SK-N-SH (cell line): ENCODE data around the gene XRRA1. TPM values are rescaled to one million over a fixed set of nuclear protein-coding genes. Genes with fewer than 3 reads are reported as not detected.

Experiments
- CTCF ChIA-PET: fragments of 300-600, 350-600 bp; formaldehyde crosslinking; extraction: SDS; loops from one replicate; lab custom pipeline; 2021; lab: Yijun Ruan, JAX
- POLR2A ChIA-PET: fragments of 350-600 bp; sonication (Branson Sonifier 250); formaldehyde crosslinking; extraction: SDS; loops from one replicate; lab custom pipeline; 2020; ENCODE audit warnings: antibody characterized with exemption, inconsistent platforms; lab: Yijun Ruan, JAX
- DNase-seq: peaks from one replicate; pipeline ENCODE4 v3.0.0; 2012
- H2AFZ ChIP-seq: fragments of 200-600 bp; sonication (generic); 2 replicates; pipeline ENCODE4 v1.8.1; 2016; ENCODE audit warnings: antibody characterized with exemption, mild to moderate bottlenecking, low read depth
- H3F3A ChIP-seq: fragments of 200-600 bp; sonication (generic); replicated peaks from 2 replicates; pipeline ENCODE3; 2016; ENCODE audit warnings: antibody characterized with exemption, mild to moderate bottlenecking; ENCODE audit not compliant: insufficient read depth
- H3K27ac ChIP-seq, 2 experiments: fragments of 200-500 bp in 1 of 2; fragments of 200-600 bp in 1 of 2; sonication (Bioruptor generic) in 1 of 2; sonication (generic), shearing (Covaris generic) in 1 of 2; 2 replicates each; pipeline versions ENCODE4 v1.5.1 to v1.6.1; 2014 to 2016; ENCODE audit warnings: low read depth in 2 of 2, inconsistent platforms in 1 of 2, low read length in 1 of 2, mild to moderate bottlenecking in 1 of 2, mixed read lengths in 1 of 2
- H3K27me3 ChIP-seq: fragments of 200-600 bp; sonication (generic), shearing (Covaris generic); 2 replicates; pipeline ENCODE4 v1.6.1; 2016; ENCODE audit warnings: mixed run types; ENCODE audit not compliant: insufficient read depth
- H3K36me3 ChIP-seq, 2 experiments: fragments of 200-500 bp in 1 of 2; fragments of 200-600 bp in 1 of 2; sonication (Bioruptor generic) in 1 of 2; sonication (generic) in 1 of 2; replicated peaks in 1 of 2; 2 replicates each; pipeline versions ENCODE3 to v1.5.1; 2014 to 2016; ENCODE audit warnings: low read length in 1 of 2, mild to moderate bottlenecking in 1 of 2; ENCODE audit not compliant: insufficient read depth in 2 of 2, control insufficient read depth in 1 of 2
- H3K4me1 ChIP-seq, 2 experiments: fragments of 200-500 bp in 1 of 2; fragments of 200-600 bp in 1 of 2; sonication (Bioruptor generic) in 1 of 2; sonication (generic), shearing (Covaris generic) in 1 of 2; 2 replicates each; pipeline versions ENCODE4 v1.5.1 to v1.6.1; 2014 to 2016; ENCODE audit warnings: low read depth in 1 of 2, low read length in 1 of 2, mixed run types in 1 of 2; ENCODE audit not compliant: insufficient read depth in 2 of 2, control insufficient read depth in 1 of 2
- H3K4me2 ChIP-seq: fragments of 200-600 bp; sonication (generic), shearing (Covaris generic); 2 replicates; pipeline ENCODE4 v1.6.1; 2017; ENCODE audit warnings: mixed run types
- H3K4me3 ChIP-seq, 2 experiments: fragments of 200-500 bp in 1 of 2; fragments of 200-600 bp in 1 of 2; sonication (Bioruptor generic) in 1 of 2; sonication (generic), shearing (Covaris generic) in 1 of 2; 2 replicates each; pipeline versions ENCODE4 v1.5.1 to v1.8.1; 2014 to 2016; ENCODE audit warnings: low read depth in 2 of 2, inconsistent platforms in 1 of 2, low read length in 1 of 2, mild to moderate bottlenecking in 1 of 2, mixed read lengths in 1 of 2, moderate library complexity in 1 of 2
- H3K79me2 ChIP-seq: fragments of 200-600 bp; sonication (generic); 2 replicates; pipeline ENCODE4 v1.8.1; 2017; ENCODE audit warnings: mild to moderate bottlenecking; ENCODE audit not compliant: insufficient read depth
- H3K9ac ChIP-seq: fragments of 200-600 bp; sonication (generic); 2 replicates; pipeline ENCODE4 v1.6.1; 2017; ENCODE audit warnings: mixed run types
- H3K9me2 ChIP-seq: fragments of 200-600 bp; sonication (generic); 2 replicates; pipeline ENCODE4 v1.6.1; 2017; ENCODE audit warnings: mixed run types
- H3K9me3 ChIP-seq: fragments of 200-600 bp; sonication (generic); 2 replicates; pipeline ENCODE4 v1.6.1; 2017; ENCODE audit warnings: mixed run types, mild to moderate bottlenecking, moderate library complexity
- H4K20me1 ChIP-seq: fragments of 200-600 bp; sonication (generic); 2 replicates; pipeline ENCODE4 v1.6.1; 2017; ENCODE audit warnings: mild to moderate bottlenecking, mixed run types; ENCODE audit not compliant: insufficient read depth
- EP300 ChIP-seq, 2 experiments: IDR thresholded peaks; 2 replicates each; pipeline versions ENCODE4 v1.4.0 to v1.6.1; 2012; ENCODE audit warnings: borderline replicate concordance in 1 of 2, low read depth in 1 of 2, low read length in 1 of 2
- FOSL2 ChIP-seq: IDR thresholded peaks from 2 replicates; pipeline ENCODE4 v1.4.0; 2012; ENCODE audit warnings: low read depth, mild to moderate bottlenecking, moderate library complexity, borderline replicate concordance
- MEF2A ChIP-seq: IDR thresholded peaks from 2 replicates; pipeline ENCODE4 v1.4.0; 2012; ENCODE audit warnings: low read depth, borderline replicate concordance
- POLR2AphosphoS5 ChIP-seq: IDR thresholded peaks from 2 replicates; pipeline ENCODE4 v1.6.1; 2012; ENCODE audit warnings: low read depth, low read length
- RAD21 ChIP-seq: IDR thresholded peaks from 2 replicates; pipeline ENCODE4 v1.6.1; 2012; ENCODE audit warnings: mild to moderate bottlenecking, low read length
- RCOR1 ChIP-seq: fragments of 150-350 bp; IDR thresholded peaks from 2 replicates; pipeline ENCODE4 v1.6.1; 2017; ENCODE audit warnings: antibody characterized with exemption, low read length
- RXRA ChIP-seq: IDR thresholded peaks from 2 replicates; pipeline ENCODE4 v1.4.0; 2012; ENCODE audit warnings: low read depth, mild to moderate bottlenecking, borderline replicate concordance
- TCF12 ChIP-seq: IDR thresholded peaks from 2 replicates; pipeline ENCODE4 v1.4.0; 2012
- TEAD4 ChIP-seq: IDR thresholded peaks from 2 replicates; pipeline ENCODE4 v1.4.0; 2012; ENCODE audit warnings: mild to moderate bottlenecking, borderline replicate concordance; ENCODE audit not compliant: insufficient read depth
- WGBS: methylation state at CpG from one replicate; pipeline ENCODE4 v1.1.6; 2017; ENCODE audit warnings: low lambda C conversion rate; 5-methylcytosine and 5-hydroxymethylcytosine counted together
- polyA plus RNA-seq, 3 experiments: library from polyadenylated mRNA; depleted of rRNA; stranded (reverse); fragments of >200 nt; gene quantifications; 2 replicates each; pipeline ENCODE4 v1.2.3, GENCODE V29; 2012
- TF ChIP-seq, protein P1 (sequence below): fragments of 150-350 bp; IDR thresholded peaks from 2 replicates; pipeline ENCODE4 v1.6.1; 2017; ENCODE audit warnings: antibody characterized with exemption, low read length, low read depth, borderline replicate concordance
- TF ChIP-seq, protein P2 (sequence below): IDR thresholded peaks from 2 replicates; pipeline ENCODE4; 2012
- TF ChIP-seq, protein P3 (sequence below): IDR thresholded peaks from 2 replicates; pipeline ENCODE4 v1.6.1; 2012; ENCODE audit warnings: mild to moderate bottlenecking, low read depth, low read length, moderate library complexity
- TF ChIP-seq, protein P4 (sequence below): IDR thresholded peaks from 2 replicates; pipeline ENCODE4 v1.4.0; 2012; ENCODE audit warnings: low read depth
- TF ChIP-seq, protein P5 (sequence below): IDR thresholded peaks from 2 replicates; pipeline ENCODE4 v1.4.0; 2012; ENCODE audit warnings: low read depth, borderline replicate concordance

The XRRA1 gene
- polyA plus RNA-seq, 1 of the 3 experiments (the other 2 are of a cell fraction): 12.9 TPM

DNA sequence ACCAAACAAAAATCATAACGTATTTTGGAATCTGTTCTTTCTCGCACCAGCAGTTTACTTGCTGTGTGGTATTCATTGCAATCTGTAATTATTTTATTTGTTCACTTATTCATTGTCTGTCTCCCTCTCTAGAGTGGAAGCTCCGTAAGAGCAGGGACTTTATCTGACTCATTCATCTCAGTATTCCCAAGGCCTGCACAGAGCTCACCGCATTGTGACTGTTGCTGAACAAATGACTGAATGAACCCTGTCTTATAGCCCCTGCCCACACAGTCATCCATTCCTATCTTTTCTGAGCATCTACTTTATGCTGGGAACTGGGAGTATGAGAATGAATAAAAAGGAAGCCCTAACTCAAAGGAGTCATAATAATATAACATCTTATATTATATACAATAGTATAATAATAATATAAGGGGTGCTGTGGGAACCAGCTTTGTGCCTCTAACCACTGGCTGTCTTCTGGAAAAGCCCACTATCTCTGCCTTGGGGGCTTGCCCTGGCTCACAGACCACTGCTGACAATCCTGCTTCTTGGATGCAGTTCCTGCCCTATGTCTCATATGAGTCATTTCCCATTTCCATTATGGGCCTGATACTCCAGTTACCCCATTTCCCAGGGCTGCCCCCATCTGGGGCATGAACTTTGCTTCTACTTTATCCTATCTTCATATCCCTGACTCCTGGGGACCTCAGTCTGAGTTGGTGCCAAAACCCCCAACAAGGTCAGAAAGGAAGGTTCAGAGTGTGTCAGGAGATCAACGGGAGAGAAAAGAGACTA lies 11.0 kb downstream of the XRRA1 start:
- POLR2A ChIA-PET: interaction anchor here (1.1 kb wide), 1 partner anchor 11 kb away, joined by 4 read pairs; the partner anchor contains the start of genes SPCS2 and XRRA1
- Histone ChIP-seq H3K4me2 (no peak overlapping the region), H3K9me3 (no peaks in the 10 kb centered on the region), H3K27ac (peak overlapping the region in 1 of 2 experiments; percentile 80; a peak in 2 of 4 replicates), H3K27me3 (no peaks in the 10 kb centered on the region), H3K79me2 (peaks cover 28% of the 10 kb centered on the region; the same call in 1 of the 2 replicates), H3K4me3 (no peak overlapping the region), H4K20me1 (no peaks in the 10 kb centered on the region), H3K9me2 (no peaks in the 10 kb centered on the region), H3K36me3 (peaks cover 59 to 73% of the 10 kb centered on the region in 2 experiments), H2AFZ (no peak overlapping the region), H3K9ac (no peak overlapping the region), H3F3A (peaks cover 26% of the 10 kb centered on the region), H3K4me1 (peaks cover 18 to 21% of the 10 kb centered on the region in 2 experiments)
- TF ChIP-seq, protein P1, sequence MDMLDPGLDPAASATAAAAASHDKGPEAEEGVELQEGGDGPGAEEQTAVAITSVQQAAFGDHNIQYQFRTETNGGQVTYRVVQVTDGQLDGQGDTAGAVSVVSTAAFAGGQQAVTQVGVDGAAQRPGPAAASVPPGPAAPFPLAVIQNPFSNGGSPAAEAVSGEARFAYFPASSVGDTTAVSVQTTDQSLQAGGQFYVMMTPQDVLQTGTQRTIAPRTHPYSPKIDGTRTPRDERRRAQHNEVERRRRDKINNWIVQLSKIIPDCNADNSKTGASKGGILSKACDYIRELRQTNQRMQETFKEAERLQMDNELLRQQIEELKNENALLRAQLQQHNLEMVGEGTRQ: no peak
- TF ChIP-seq MEF2A: no peak
- no peak; the same call in 1 of the 2 replicates for TF ChIP-seq RXRA
- TF ChIP-seq, protein P2, sequence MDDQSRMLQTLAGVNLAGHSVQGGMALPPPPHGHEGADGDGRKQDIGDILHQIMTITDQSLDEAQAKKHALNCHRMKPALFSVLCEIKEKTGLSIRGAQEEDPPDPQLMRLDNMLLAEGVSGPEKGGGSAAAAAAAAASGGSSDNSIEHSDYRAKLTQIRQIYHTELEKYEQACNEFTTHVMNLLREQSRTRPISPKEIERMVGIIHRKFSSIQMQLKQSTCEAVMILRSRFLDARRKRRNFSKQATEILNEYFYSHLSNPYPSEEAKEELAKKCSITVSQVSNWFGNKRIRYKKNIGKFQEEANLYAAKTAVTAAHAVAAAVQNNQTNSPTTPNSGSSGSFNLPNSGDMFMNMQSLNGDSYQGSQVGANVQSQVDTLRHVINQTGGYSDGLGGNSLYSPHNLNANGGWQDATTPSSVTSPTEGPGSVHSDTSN: no peak
- TF ChIP-seq FOSL2: peak; percentile 30; the same call in 1 of the 2 replicates
- no peak for TF ChIP-seq RAD21
- CTCF ChIA-PET: interaction anchor here (0.6 to 6.2 kb wide), 5 partner anchors 19 to 447 kb away, joined by 3 to 24 read pairs (median 4); partner anchors contain the start of gene TPBGL
- no peak for DNase-seq
- 74% methylated on average over 5 of the region's 5 CpGs for WGBS

DNA sequence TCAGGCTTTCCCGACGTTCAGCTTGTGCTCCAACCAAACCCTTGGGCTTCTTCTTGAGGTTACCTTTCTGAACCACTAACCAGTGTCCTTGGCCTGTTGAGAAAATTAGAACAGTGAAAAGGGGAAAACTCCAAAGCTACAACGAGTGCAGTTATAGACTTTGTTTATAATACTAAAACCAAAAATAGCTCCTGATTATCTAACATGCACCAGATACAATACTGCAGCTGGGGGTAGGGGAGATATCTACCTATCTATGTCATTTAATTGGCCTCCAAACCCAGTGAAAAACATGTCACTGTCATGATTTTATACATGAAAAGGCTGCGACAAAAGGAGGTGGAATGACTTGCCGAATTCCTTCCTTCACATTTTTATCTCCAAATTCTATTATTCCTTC lies 11.9 kb downstream of the XRRA1 start:
- CTCF ChIA-PET: interaction anchor here (1.1 to 6.2 kb wide), 8 partner anchors 11 to 312 kb away, joined by 3 to 24 read pairs (median 7); partner anchors contain the start of gene TPBGL
- TF ChIP-seq RCOR1 (no peak), TCF12 (no peak), MEF2A (no peak), POLR2AphosphoS5 (no peak), EP300 (IDR thresholded peaks at IDR 0.05; ENCODE audit: borderline replicate concordance in 1 of 2, low read depth in 1 of 2, low read length in 1 of 2) (no peak), RXRA (no peak), TEAD4 (no peak)
- TF ChIP-seq, protein P3, sequence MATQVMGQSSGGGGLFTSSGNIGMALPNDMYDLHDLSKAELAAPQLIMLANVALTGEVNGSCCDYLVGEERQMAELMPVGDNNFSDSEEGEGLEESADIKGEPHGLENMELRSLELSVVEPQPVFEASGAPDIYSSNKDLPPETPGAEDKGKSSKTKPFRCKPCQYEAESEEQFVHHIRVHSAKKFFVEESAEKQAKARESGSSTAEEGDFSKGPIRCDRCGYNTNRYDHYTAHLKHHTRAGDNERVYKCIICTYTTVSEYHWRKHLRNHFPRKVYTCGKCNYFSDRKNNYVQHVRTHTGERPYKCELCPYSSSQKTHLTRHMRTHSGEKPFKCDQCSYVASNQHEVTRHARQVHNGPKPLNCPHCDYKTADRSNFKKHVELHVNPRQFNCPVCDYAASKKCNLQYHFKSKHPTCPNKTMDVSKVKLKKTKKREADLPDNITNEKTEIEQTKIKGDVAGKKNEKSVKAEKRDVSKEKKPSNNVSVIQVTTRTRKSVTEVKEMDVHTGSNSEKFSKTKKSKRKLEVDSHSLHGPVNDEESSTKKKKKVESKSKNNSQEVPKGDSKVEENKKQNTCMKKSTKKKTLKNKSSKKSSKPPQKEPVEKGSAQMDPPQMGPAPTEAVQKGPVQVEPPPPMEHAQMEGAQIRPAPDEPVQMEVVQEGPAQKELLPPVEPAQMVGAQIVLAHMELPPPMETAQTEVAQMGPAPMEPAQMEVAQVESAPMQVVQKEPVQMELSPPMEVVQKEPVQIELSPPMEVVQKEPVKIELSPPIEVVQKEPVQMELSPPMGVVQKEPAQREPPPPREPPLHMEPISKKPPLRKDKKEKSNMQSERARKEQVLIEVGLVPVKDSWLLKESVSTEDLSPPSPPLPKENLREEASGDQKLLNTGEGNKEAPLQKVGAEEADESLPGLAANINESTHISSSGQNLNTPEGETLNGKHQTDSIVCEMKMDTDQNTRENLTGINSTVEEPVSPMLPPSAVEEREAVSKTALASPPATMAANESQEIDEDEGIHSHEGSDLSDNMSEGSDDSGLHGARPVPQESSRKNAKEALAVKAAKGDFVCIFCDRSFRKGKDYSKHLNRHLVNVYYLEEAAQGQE: no peak
- TF ChIP-seq, protein P4, sequence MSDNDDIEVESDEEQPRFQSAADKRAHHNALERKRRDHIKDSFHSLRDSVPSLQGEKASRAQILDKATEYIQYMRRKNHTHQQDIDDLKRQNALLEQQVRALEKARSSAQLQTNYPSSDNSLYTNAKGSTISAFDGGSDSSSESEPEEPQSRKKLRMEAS: no peak
- TF ChIP-seq, protein P5, sequence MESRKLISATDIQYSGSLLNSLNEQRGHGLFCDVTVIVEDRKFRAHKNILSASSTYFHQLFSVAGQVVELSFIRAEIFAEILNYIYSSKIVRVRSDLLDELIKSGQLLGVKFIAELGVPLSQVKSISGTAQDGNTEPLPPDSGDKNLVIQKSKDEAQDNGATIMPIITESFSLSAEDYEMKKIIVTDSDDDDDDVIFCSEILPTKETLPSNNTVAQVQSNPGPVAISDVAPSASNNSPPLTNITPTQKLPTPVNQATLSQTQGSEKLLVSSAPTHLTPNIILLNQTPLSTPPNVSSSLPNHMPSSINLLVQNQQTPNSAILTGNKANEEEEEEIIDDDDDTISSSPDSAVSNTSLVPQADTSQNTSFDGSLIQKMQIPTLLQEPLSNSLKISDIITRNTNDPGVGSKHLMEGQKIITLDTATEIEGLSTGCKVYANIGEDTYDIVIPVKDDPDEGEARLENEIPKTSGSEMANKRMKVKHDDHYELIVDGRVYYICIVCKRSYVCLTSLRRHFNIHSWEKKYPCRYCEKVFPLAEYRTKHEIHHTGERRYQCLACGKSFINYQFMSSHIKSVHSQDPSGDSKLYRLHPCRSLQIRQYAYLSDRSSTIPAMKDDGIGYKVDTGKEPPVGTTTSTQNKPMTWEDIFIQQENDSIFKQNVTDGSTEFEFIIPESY: no peak

More for the DNA sequence above, 11.9 kb downstream of the XRRA1 start:
- Histone ChIP-seq H3K4me2 (no peak overlapping the region), H3K27ac (peak overlapping the region in 1 of 2 experiments; percentile 80; a peak in 2 of 4 replicates), H3K9me2 (no peaks in the 10 kb centered on the region), H3K9ac (no peak overlapping the region), H3K79me2 (peaks cover 21% of the 10 kb centered on the region; the same call in 1 of the 2 replicates), H4K20me1 (no peaks in the 10 kb centered on the region), H3K27me3 (no peaks in the 10 kb centered on the region), H2AFZ (no peak overlapping the region), H3K4me1 (peaks cover 17 to 21% of the 10 kb centered on the region in 2 experiments), H3K36me3 (peaks cover 57 to 77% of the 10 kb centered on the region in 2 experiments), H3K9me3 (no peaks in the 10 kb centered on the region), H3K4me3 (no peak overlapping the region), H3F3A (peaks cover 21% of the 10 kb centered on the region)
- DNase-seq: no peak
- POLR2A ChIA-PET: interaction anchor here (1.1 kb wide), 1 partner anchor 12 kb away, joined by 4 read pairs; the partner anchor contains the start of genes SPCS2 and XRRA1
- WGBS: 88% methylated on average over 5 of the region's 5 CpGs
